ENCODE measurements around the gene TRHDE. TPM values are rescaled to one million over a fixed set of nuclear protein-coding genes. Genes with fewer than 3 reads are reported as not detected.

TRHDE gene
- under 0.01 TPM in 1 of 2 replicates, not detected in the other for total RNA-seq

GRCh38 chr12:72272091-72272661, at the start of gene TRHDE:
Gene TRHDE, plus strand, starts transcription at chr12:72272370. Its CDS starts 274 bp downstream, at chr12:72272644.

Measured in vein endothelial cell (primary cell).